MM.1S (cell line): ENCODE results near the gene BARX2.

ENCODE experiments used
- EZH2phosphoT487 ChIP-seq: fragments of 300-600 bp; sonication (generic); IDR thresholded peaks from 2 replicates; pipeline ENCODE4 v1.6.1; 2018; ENCODE audit warnings: antibody characterized with exemption, low read length
- TF ChIP-seq, protein P1 (sequence below): fragments of 300-600 bp; sonication (generic); IDR thresholded peaks from 2 replicates; pipeline ENCODE4 v1.5.1; 2016; ENCODE audit warnings: antibody characterized with exemption, low read length, mixed read lengths

DNA sequence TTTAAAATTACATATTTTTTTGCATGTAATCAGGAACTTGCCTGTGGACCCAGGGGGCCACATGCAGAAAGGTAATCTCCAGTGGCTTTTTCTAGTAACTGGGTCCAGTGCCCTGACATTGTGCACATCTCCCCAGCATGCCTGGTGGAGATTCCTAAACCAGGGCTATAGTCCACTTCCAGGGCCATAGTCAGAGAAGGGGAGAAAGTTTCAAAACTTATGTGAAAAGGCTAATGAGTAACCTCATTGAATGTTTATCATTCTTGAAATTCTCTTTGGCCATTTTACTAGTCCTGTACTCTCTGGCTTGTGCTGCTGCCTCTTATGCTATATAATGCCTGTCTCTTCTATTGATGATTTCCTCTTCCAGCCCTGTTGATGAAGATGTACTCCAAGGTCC lies 47.8 kb downstream of the BARX2 start:
- TF ChIP-seq, protein P1, sequence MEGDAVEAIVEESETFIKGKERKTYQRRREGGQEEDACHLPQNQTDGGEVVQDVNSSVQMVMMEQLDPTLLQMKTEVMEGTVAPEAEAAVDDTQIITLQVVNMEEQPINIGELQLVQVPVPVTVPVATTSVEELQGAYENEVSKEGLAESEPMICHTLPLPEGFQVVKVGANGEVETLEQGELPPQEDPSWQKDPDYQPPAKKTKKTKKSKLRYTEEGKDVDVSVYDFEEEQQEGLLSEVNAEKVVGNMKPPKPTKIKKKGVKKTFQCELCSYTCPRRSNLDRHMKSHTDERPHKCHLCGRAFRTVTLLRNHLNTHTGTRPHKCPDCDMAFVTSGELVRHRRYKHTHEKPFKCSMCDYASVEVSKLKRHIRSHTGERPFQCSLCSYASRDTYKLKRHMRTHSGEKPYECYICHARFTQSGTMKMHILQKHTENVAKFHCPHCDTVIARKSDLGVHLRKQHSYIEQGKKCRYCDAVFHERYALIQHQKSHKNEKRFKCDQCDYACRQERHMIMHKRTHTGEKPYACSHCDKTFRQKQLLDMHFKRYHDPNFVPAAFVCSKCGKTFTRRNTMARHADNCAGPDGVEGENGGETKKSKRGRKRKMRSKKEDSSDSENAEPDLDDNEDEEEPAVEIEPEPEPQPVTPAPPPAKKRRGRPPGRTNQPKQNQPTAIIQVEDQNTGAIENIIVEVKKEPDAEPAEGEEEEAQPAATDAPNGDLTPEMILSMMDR, result no peak
- no peak for TF ChIP-seq EZH2phosphoT487
